ENCODE measurements around the gene MMP15.

The MMP15 gene

DNA sequence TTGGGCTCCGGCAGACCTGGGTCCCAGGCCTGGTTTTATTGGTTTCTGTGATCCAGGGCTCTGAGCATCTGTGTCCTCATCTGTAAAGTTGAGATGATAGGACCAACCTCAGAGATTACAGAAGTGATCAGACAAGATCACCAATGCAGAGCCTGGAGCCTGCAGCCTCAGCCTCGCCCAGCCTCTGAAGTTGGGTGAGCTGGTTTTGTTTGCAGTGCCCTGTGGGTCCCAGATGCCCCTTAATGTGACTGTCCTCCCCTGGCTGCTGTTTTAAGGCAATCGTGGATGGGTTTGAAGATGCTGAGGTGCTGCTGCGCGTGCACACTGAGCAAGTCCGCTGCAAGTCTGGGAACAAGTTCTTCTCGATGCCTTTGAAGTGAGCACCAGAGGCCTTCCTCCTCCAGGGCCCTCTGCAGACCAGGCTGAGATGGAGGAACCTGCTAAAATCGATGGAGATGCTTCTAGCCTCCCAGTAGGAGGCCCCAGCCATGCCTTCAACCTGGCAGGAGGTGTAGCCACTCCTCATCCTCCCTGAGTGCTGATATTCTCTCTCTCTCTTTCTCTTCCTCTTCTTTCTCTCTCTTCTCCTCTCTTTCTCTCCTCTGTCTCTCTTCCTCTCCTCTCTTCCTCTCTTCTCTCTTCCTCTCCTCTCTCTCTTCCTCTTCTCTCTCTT is 5.6 kb upstream of the MMP15 start:
- no peak for DNase-seq

DNA sequence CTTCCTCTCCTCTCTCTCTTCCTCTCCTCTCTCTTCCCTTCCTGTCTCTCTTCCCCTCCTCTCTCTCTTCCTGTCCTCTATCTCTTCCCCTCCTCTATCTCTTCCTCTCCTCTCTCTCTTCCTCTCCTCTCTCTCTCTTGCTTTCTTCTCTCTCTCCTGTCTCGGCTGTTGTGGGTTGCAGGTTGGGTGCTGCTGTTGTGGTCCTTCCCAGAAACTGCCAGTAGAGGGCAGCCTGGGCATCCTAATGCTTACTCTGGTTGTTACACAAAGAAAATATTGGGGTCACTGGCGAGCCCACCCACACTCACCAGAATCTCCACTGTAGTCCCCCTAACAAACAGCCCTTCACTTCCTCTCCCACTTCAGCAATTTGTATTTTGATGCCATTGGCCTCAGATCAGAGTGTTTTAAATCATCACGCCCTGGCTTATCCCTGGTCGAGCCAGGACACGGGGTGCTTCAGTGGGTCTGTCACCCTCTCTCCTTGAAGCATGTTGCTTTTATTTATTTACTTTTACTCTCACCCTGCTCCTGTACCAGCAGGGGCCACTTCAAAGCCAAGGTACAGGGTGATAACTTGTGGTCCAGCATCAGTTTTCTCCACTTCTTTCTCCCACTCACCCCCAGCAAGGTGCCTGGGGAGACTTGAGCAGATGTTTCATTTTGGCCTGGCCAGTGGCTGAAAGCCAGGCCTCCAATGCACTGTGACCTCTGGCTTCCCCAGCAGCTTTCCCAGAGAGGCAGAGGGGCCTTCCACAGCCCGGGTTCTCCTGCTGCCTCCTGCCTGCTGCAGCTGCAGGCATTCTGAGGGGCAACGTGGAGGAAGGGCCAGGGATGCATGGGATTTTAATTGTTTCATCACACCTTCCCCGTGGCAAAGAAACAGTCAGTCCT is 4.7 kb upstream of the MMP15 start:
- DNase-seq: no peak

DNA sequence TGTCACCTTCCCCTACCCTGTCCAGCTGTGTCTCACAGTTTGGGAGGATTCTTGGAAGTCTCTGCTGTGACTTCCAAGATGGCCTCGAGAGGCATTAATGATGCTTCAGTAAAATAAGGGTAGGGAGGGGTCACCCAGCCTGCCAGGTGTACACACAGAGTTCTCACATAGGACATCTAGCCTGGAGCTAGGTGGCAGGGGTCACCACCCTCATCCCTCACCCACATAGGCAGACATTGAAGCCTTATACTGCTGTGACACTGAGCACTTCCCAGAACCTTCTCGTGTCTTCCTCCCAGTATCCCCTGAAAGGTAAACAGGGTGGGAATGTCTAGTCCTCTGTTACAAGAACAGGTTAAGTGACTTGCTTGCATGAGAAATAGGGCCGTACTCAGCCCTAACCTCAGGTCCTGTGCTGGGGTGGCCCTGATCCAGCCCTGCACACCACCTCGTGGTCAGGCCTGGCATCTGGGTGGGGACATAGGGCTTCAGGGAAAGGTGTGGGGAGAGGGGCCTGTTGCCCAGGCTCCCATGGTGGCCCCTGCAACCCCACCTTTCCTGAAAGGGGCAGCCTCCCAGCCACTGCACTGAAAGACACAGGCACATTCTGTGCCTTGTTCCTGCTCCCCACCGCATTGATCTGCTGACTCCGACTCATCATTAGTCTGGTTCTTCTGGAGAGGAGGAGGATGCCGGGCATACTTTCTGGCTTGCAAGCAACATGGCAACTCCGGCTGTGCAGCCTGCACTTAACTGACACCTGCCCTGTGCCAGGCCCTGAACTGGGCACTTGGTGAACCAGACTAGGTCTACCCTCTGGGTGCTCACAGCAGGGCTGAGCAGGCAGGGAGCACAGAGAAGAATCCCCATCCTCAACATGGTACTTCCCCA is 3.6 kb upstream of the MMP15 start:
- DNase-seq: peak; percentile 64

DNA sequence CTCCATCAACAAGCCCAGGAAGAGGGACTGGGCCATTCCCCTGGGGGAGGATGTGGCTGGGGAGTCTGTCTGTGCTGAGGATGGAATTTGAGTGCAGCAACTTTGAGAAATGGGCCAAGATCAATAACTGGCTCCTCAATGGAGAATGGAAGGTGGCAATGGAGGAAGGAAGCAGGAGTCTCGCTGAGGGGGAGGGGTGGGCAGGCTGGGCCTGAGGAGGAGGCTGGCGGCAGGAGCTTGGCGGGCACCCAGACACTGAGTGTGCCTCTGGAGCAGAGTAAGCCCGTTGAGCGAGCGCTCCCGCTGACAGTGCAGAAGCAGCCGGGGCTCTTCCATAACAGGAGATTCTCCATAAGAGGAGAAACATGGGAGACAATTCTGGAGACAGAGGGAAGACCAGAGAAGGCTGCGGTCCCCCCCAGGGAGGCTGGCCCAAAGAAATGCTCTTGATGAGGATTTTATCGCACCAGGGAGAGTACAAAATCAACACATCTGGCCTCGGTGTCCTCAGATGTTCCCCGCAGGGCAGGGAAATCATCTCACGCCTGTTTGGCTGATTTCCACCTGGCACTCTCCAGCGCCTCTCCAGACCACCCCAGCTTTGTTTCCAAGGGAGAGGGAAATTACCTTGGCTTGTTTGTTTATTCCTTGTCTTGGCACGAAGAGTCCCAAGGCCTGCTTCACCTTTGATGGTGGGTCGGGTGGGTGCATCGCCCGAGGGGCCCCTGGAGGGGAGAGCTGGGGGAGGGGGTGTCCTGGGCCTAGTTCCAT is 2.8 kb upstream of the MMP15 start:
- peak; percentile 74 for DNase-seq

DNA sequence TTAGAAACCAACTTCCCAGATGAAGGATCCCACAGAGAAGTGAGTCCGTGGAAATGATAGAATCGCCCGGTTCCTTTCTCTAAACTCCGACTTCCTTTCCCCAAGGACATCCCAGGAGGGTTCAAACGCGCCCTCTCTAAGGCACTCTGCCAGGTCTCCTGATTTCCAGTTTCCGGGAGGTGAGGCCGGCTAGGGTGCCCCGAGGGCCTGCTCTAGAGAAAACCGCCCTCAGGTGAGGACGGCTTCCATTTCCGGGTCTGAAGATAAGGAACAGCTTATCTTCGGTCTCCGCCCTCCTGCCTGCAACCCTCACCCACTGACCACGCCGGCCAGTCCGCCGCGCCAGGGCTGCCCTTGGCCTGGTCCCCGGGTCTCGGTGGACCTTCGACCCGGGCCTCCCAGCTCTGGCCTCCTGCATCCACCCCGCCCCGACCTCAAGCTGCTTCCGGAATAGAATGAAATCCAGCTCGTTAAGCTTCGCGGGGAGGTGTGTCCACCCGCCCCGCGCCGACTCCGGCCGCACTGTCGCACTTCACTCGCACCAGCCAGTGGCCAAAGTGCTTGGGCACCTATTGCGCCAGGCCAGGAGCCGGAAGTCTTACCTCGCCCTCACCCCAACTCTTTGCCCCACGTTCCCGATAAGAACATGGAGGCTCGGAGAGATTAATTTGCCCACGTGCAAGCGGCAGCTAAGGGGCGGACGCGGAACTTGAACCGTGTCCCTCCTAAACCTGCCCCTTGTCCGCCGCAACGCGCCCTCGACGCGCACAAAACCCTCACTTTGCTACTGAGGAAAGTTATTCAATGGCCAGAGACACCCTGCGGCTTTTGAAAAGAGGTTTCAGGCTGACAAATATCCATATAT is 836 bp upstream of the MMP15 start:
- DNase-seq: no peak

DNA sequence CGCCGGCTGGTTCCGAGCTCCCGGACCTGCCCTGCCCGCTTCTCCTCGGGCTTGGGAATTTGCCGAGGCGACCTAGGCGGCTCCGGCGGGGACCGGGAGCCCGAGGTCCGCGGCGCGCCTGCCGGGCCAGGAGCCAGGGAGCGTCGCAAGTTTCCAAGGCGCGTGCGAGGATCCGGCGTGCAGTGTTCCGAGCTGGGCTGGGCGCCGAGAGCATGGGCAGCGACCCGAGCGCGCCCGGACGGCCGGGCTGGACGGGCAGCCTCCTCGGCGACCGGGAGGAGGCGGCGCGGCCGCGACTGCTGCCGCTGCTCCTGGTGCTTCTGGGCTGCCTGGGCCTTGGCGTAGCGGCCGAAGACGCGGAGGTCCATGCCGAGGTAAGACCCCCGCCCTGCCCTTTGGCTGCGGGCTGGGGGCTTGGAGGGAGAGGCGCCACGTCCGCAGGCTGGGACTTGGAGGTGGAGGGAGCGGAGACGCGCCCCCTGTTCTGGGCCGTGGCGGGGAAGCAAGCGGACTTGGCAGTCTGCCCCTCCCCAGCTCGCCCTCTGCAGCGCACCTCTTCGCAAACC is 668 bp downstream of the MMP15 start:
- DNase-seq: peak; percentile 23

DNA sequence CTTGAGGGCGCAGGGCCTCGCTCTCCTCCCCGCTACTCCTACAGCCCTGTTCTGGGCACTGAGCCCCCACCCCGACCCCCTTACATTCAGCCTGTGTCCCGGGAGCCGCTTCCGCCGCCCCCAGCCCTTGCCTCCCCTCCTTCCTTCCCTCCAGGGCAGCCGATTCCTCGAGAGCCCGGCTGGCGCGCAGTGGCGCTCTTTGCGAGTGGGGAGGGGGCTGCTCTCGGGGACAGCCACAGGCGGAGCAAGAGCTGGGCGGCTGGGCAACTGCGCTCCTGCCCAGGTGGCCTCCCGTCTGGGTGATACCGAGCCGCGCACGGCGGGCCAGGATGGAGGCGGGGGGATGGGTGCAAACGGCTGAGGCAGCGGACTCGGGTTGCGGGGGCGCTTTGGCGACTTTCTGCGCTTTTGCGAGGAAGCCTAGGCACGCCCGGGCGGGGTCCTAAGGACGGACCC is 1.2 kb downstream of the MMP15 start:
- DNase-seq: no peak

DNA sequence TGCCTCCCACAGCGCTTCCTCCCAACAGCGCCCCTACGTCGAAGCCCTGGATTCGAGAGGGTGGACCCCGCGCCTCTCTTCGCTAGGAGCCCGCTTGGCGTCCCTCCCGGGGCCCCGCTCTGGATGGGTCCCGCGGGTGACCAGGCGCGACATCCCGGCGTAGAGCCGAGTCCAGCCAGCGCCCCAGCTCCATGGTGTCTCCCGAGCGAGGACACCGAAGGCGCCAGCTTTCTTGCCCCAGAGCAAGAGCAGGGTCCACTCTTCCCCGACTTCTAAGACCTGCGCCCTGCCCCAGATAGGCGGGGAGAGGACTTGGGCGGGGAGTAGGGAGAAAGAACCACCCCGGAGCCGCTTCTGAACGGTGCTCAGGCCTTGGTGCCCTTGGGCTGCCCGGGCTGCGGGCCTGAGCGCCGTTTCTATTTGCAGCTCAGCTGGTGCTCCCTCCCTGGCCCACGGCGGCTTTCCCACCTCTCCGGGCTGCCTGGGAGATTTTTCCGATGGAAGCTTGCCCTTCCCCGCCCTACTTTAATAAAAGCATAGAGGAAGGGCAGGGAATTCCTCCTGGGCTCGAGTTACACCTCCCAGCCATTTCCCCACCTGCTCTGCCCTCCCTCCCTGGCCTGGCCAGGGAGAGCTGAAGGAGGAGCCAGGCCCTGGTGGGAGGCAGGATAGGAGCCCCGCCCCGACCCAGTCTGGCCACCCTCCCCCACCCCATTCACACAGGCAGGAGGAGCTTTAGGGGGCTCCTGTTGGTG is 1.8 kb downstream of the MMP15 start:
- DNase-seq: no peak

DNA sequence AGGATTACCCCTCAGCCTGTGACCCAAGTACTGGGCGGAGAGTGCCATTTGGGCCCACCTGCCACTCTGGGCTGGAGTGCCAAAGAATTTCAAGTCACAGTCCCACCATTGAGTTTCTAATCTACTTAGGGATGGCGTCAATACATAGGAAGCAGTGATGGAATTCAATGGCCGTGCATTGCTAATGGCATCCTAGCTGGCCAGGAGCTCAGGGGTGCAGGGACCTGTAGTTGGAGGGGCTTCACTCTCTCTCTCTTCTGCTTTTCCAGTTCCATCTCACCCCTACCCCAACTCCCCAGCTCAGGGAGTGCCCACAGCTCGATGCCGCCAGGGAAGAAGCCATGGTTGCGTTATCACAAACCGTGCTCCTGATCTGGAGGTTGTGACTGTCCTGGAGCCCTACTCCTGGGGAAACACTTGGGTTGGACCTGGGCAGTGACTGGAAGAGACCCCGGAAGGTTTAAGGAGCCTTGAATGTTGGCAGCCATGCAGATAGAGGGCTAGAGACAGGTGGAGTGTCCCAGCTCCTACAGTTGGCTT is 2.4 kb downstream of the MMP15 start:
- DNase-seq: no peak

DNA sequence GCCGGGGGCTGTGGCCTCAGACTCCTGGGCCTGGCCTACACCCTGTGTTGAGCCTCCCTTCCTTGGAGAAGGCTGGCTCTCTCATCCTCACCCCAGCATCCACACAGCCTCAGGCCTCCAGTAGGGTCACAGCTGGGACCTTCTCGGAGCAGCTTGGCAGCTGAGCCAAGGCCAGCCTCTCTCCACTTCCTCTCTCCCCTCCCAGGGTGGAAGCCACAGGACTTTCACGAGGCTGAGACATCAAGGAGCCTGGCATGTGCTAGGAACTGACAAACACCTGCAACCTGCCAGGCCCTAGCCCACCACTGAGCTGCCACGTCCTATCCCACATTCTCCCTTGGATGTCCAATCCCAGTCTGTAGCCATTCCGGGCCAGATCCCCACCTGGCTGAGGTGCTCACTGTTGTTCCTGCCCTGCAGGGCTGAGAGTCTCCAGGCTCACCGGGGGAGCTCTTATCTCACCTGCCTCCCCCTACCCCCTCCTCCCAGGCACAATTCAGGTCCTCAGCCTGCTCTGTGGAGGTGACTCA is 3.1 kb downstream of the MMP15 start:
- DNase-seq: no peak

DNA sequence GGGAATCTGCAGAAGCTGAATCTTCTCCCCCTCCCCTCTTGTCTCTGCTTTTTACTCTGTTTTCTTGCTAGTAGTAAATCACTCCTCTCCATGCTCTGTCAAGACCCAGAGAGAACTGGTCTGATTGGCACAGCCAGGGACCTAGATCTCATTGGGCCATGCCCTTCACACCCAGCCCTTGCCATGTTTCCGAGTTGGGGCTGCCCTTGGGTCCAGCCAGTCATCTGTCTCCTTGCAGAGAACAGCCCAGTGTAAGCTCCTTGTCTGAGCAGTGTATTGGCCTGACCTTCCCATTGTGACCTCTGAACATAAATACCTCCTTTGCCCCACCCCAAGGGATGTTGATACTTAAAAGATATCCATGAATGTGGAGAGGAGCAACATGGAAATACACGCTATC is 3.9 kb downstream of the MMP15 start:
- DNase-seq: no peak

DNA sequence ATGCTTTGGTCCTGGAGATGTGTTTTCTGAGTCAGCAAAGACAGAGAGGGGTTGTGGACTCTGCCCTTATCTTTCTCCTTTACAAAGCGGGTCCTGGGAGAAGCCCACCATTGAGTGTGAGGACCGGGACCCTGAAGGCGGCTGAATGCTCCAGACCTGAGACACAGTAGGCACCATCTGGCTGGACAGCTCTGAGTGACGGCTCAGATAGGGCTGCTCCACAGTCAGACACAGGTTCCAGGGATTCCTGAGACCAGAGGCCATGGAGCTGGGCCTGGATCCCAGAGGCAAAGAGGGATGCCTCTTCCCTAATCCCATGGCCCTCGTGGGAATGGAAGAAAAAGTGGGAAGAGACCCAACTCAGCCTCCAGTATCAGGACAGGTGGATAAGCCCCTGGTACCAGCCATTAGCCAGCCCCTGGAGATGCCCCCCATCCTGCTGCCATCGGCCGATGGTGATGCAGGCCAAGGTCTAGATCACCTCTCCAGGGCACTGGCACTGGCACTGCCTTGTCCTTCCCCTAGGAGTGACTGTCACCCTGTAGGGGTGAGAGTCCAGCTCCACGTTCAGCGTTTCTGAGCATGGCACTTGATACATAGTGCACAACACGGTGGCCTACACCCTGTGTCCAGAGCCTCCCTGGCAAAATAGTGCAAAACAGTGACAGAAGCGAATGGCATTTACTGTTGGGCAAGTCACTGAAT is 4.7 kb downstream of the MMP15 start:
- DNase-seq: no peak

DNA sequence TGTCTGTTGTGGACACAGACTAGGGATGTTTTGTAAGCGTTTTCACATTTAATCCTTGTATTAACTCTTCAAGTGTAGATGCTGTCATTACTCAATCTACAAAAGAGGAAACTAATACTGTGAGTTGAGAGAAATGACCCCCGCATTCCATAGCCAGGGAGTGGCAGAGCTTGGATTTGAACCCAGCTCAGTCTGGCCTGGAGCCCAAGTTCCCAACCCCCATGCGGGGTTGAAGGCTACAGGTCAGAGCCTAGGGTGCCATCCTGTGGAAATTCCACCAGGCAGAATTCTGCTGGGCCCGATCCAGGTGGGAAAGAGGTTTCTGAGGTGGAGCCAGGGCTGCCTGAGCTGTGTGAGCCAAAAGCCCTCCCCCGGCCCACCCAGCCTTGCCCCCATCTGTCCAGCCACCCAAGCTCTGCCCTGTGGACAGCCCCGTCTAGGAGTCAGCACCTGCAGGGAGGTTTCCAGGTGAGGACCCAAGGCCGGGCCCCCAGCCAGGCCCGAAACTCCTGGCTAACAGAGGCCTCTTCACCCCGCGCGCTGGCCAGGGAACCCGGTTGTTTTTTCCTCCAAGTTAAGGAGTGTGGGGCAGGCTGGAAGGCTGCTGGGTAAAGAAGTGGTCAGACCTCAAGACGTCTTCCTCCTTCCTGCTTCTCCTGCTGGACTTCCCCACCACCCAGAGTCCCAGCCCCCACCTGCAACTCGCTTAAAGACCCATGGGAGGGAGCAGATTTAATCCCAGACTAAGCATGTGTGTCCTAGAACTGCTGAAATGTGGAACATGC is 5.7 kb downstream of the MMP15 start:
- DNase-seq: no peak

DNA sequence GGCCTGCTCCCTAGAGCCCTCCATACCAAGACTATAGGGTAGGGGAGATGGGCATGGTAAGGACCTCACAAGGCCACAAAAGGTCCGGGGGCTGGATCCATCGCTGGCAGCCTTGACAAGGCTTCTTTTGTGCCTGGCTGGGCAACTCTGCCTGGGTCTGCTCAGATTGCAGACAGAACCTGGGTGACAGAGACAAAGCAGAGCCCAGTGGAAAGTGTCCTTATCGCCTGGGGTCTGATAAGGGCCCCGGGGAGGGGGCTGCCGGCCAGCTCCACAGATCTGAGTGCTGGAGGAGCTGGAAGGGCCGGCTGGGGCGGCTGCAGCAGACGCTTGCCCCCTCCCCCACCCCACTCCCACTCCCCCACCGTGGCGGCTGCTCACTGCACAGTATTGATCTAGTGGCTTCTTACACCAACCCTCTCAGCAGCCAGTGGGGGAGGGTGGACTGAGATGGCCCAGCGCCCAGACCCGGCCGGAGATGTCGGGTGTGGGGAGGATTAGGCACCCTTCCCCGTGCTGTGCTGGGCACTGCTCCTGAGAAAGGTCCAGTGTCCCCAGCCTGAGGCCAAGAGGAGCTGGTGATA is 7.2 kb downstream of the MMP15 start:
- no peak for DNase-seq

DNA sequence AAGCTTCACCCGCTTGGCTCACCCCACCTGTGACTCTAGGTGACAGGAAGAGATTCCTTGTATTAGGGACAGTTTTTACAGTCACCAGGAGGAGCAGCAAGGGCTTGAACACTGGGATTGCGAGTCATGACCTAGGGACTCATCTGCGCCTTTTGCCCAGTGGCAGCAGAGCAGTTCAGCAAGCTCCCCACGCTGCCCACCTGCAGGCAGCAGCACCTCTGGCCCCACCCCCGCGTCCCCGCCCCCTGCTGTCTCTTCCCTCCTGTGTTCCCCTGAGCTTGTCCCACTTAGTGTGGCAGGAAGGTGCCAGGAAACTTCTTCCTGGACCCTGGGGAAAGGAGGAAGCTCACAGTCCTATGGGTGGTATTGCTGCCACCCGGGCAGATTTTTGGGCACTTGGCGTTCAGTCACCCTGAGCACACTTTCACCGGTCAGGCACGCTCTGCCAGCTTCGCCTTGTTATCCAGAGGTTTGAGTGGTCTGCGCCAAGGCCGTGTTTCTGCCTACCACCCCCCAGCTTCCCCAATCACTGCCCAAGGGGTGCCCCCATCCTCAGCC is 8.7 kb downstream of the MMP15 start:
- no peak for DNase-seq

DNA sequence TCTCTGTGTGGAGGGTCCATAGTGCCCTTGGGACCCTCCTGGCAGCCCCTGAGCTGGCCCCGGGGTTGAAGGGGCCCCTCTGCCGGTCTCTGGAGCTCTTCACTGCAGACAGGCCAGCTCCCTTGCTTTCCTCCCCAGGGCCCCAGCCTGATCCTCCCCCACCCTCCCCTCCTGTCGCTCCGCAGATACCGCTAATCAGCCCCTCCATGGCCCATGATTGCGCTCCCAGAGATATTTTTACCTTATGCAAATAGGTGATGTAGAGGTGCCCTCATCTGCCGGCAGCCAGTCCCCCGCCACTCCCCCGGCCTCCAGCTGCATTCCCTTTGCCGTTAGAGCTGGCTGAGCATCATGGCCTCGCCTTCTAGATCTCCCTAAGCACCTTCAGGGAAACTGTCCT is 9.2 kb downstream of the MMP15 start:
- DNase-seq: no peak

Data from fibroblast of skin of abdomen (primary cell).